Stimulated activated CD8-positive, alpha-beta memory T cell treated with anti-CD3 and anti-CD28 coated beads, Interleukin-7, amount 100 ng/mL, for 4 hours (primary cell): ENCODE results near the gene FABP7.
"Not testable (repeated sequence)": the region's sequence is repeated elsewhere in the genome, so short reads cannot be mapped to it uniquely, and the experiment has no call there.

Source experiments
- DNase-seq, 2 donors: peaks; one replicate each; pipeline ENCODE4 v3.0.0-alpha.2; 2020; ENCODE audit warnings: low read depth in 2 of 2

FABP7 gene

GRCh38 chr6:122779667-122780066 is at the start of gene FABP7:
Gene FABP7, plus strand, starts transcription at chr6:122779716. Its CDS starts 79 bp downstream, at chr6:122779795.
- no peak for DNase-seq

- no peak for DNase-seq
Measured at GRCh38 chr6:122730334-122730733, 49.2 kb upstream of the FABP7 start.

GRCh38 chr6:122730775-122731386 is 48.6 kb upstream of the FABP7 start:
- no peak for DNase-seq

GRCh38 chr6:122733259-122733658 is 46.3 kb upstream of the FABP7 start:
- DNase-seq: no peak

- no peak for DNase-seq
Measured at GRCh38 chr6:122734529-122735395, 44.8 kb upstream of the FABP7 start.

GRCh38 chr6:122735582-122735981 is 43.9 kb upstream of the FABP7 start:
- no peak for DNase-seq

GRCh38 chr6:122736163-122736562 is 43.4 kb upstream of the FABP7 start:
- no peak for DNase-seq

- no peak for DNase-seq
Measured at GRCh38 chr6:122736616-122737015, 42.9 kb upstream of the FABP7 start.

- no peak for DNase-seq
Measured at GRCh38 chr6:122740091-122740490, 39.4 kb upstream of the FABP7 start.

- no peak for DNase-seq
Measured at GRCh38 chr6:122740936-122741335, 38.6 kb upstream of the FABP7 start.

- not testable (repeated sequence) for DNase-seq
Measured at GRCh38 chr6:122744247-122744646, 35.3 kb upstream of the FABP7 start.

- DNase-seq: not testable (repeated sequence)
Measured at GRCh38 chr6:122744856-122745255, 34.7 kb upstream of the FABP7 start.

- no peak for DNase-seq
Measured at GRCh38 chr6:122746688-122747087, 32.8 kb upstream of the FABP7 start.

GRCh38 chr6:122747573-122747972 is 31.9 kb upstream of the FABP7 start:
- no peak for DNase-seq

- not testable (repeated sequence) for DNase-seq
Measured at GRCh38 chr6:122748945-122749344, 30.6 kb upstream of the FABP7 start.

GRCh38 chr6:122749451-122750050 is 30.0 kb upstream of the FABP7 start:
- DNase-seq: no peak

GRCh38 chr6:122751326-122751725 is 28.2 kb upstream of the FABP7 start:
- DNase-seq: no peak

GRCh38 chr6:122752459-122752858 is 27.1 kb upstream of the FABP7 start:
- DNase-seq: no peak

- no peak for DNase-seq
Measured at GRCh38 chr6:122753000-122753687, 26.4 kb upstream of the FABP7 start.

- no peak for DNase-seq
Measured at GRCh38 chr6:122753688-122754056, 25.8 kb upstream of the FABP7 start.

GRCh38 chr6:122754191-122754731 is 25.3 kb upstream of the FABP7 start:
- no peak for DNase-seq

- DNase-seq: no peak
Measured at GRCh38 chr6:122755901-122756300, 23.6 kb upstream of the FABP7 start.
